Posterior cingulate gyrus (tissue), 11 donors: ENCODE measurements around the gene TMEM141.

Source experiments
- DNase-seq, 10 donors: peaks; one replicate each; pipeline versions ENCODE4 v3.0.0 to v3.0.0-alpha.2; 2020 to 2021; ENCODE audit warnings: mixed read lengths in 3 of 10
- intact Hi-C: fragments of 100-400 bp; cut with DNase I; formaldehyde crosslinking; loops from one replicate; pipeline ENCODE4 v1.15.1; 2023

The TMEM141 gene

GRCh38 chr9:136790640-136791515, at the start of gene TMEM141:
Gene TMEM141 (plus strand): TSS chr9:136791344. CDS start chr9:136791371, 27 bp downstream.
- intact Hi-C loops, result loop anchor here (5.0 to 10.0 kb wide), 2 partner anchors 51 to 154 kb away; partner anchors contain the start of genes AJM1, C8G and FBXW5
- DNase-seq, result peak; percentile 98 to 100 (median 100)

- DNase-seq, result no peak
- intact Hi-C loops, result no loop called here
Measured at GRCh38 chr9:136741883-136742571, 49.1 kb upstream of the TMEM141 start.

- intact Hi-C loops, result no loop called here
- DNase-seq, result no peak
Measured at GRCh38 chr9:136742591-136743391, 48.4 kb upstream of the TMEM141 start, which contains the start of gene LCN10. Gene LCN10 (minus strand): TSS chr9:136742940. CDS start chr9:136742903, 37 bp downstream.

- intact Hi-C loops, result no loop called here
Measured at GRCh38 chr9:136743639-136744211, 47.4 kb upstream of the TMEM141 start.

GRCh38 chr9:136744773-136745172, 46.4 kb upstream of the TMEM141 start:
- intact Hi-C loops, result no loop called here
- no peak for DNase-seq

More at GRCh38 chr9:136743639-136744211, 47.4 kb upstream of the TMEM141 start:
- DNase-seq, result no peak

- peak in 1 of 10 donors; percentile 77 for DNase-seq
- intact Hi-C loops, result no loop called here
Measured at GRCh38 chr9:136745389-136746154, 45.6 kb upstream of the TMEM141 start.

- intact Hi-C loops, result no loop called here
- no peak for DNase-seq
Measured at GRCh38 chr9:136746155-136746490, 45.0 kb upstream of the TMEM141 start.

GRCh38 chr9:136746621-136747020, 44.5 kb upstream of the TMEM141 start:
- DNase-seq, result peak in 1 of 10 donors; percentile 80
- intact Hi-C loops, result no loop called here

GRCh38 chr9:136747161-136748060, 43.7 kb upstream of the TMEM141 start:
- peak in 1 of 10 donors; percentile 34 for DNase-seq
- intact Hi-C loops, result no loop called here

- DNase-seq, result peak in 1 of 10 donors; percentile 73
Measured at GRCh38 chr9:136748201-136748600, 42.9 kb upstream of the TMEM141 start, which contains the start of gene LCN6. Gene LCN6 (minus strand): TSS chr9:136748525. CDS start chr9:136748483, 42 bp downstream.

GRCh38 chr9:136748666-136749611, 42.2 kb upstream of the TMEM141 start:
- DNase-seq, result peak in 1 of 10 donors; percentile 66
- intact Hi-C loops, result no loop called here

More at GRCh38 chr9:136748201-136748600, 42.9 kb upstream of the TMEM141 start, which contains the start of gene LCN6:
- intact Hi-C loops, result no loop called here

GRCh38 chr9:136750526-136750925, 40.6 kb upstream of the TMEM141 start:
- no peak for DNase-seq
- intact Hi-C loops, result no loop called here

GRCh38 chr9:136751244-136751643, 39.9 kb upstream of the TMEM141 start:
- intact Hi-C loops, result no loop called here
- DNase-seq, result no peak

GRCh38 chr9:136751814-136752213, 39.3 kb upstream of the TMEM141 start:
- intact Hi-C loops, result no loop called here
- no peak for DNase-seq

- DNase-seq, result peak in 1 of 10 donors; percentile 84
Measured at GRCh38 chr9:136753371-136754058, 37.6 kb upstream of the TMEM141 start.

GRCh38 chr9:136754059-136754572, 37.0 kb upstream of the TMEM141 start:
- intact Hi-C loops, result no loop called here
- peak in 1 of 10 donors; percentile 55 for DNase-seq

More at GRCh38 chr9:136753371-136754058, 37.6 kb upstream of the TMEM141 start:
- intact Hi-C loops, result no loop called here
